ENCODE data around the gene LRRC3. TPM values are rescaled to one million over a fixed set of nuclear protein-coding genes. Genes with fewer than 3 reads are reported as not detected.

LRRC3 gene
- total RNA-seq, 1 experiment from 2014 or later: 0.48 TPM

DNA sequence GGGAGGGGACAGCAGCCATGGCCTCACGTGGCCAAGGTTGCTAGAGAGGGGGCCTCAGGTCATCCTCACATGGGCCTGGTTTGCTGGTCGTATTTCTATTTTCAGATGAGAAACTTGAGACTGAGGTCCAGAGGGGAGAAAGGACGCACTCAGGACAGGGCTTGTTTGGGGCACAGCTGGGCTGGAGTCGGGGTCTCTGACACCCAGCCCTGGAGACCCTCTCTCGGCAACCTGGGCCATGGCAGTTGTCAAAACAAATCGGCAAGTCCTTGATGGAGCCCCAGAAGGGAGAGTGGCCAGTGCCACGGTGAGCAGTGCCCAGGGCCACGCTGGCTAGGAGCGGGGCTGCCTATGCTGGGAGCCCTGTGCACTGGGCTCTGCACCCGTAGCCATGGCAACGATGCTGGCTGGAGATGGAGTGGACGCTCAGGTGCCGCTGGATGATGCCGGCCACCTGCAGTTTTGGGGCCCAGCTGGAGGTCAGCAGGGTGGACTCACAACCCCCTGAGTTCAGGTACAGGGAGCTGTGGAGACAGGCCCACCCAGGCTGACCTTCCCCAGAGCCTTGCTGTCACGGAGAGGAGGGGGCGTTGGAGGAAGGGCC is 11.1 kb downstream of the LRRC3 start:
- ChIA-PET CTCF (no interaction called here), POLR2A (ENCODE audit: unreplicated experiment) (no interaction called here)
- BruUV-seq (replicated peaks): no TSS peak
- H3K36me3 ChIP-seq (ENCODE audit: low read depth): no peaks in the 10 kb centered on the region
- no peak overlapping the region for H3K27ac ChIP-seq
- DNase-seq: no peak
- no peaks in the 10 kb centered on the region for H4K20me1 ChIP-seq (ENCODE audit: insufficient read depth)
- no peaks in the 10 kb centered on the region for H3F3A ChIP-seq (ENCODE audit: insufficient read depth, low read depth)
- H3K27me3 ChIP-seq (ENCODE audit: insufficient read depth, low read depth): peaks cover 57% of the 10 kb centered on the region
- H3K79me2 ChIP-seq (ENCODE audit: low read depth): no peaks in the 10 kb centered on the region
- no peak overlapping the region for H3K4me3 ChIP-seq
- H3K9me3 ChIP-seq (ENCODE audit: insufficient read depth, low read depth): no peaks in the 10 kb centered on the region
- intact Hi-C loops (cut with micrococcal nuclease; ENCODE audit: unreplicated experiment): no loop called here
- TF ChIP-seq, protein P1, sequence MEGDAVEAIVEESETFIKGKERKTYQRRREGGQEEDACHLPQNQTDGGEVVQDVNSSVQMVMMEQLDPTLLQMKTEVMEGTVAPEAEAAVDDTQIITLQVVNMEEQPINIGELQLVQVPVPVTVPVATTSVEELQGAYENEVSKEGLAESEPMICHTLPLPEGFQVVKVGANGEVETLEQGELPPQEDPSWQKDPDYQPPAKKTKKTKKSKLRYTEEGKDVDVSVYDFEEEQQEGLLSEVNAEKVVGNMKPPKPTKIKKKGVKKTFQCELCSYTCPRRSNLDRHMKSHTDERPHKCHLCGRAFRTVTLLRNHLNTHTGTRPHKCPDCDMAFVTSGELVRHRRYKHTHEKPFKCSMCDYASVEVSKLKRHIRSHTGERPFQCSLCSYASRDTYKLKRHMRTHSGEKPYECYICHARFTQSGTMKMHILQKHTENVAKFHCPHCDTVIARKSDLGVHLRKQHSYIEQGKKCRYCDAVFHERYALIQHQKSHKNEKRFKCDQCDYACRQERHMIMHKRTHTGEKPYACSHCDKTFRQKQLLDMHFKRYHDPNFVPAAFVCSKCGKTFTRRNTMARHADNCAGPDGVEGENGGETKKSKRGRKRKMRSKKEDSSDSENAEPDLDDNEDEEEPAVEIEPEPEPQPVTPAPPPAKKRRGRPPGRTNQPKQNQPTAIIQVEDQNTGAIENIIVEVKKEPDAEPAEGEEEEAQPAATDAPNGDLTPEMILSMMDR (conservative IDR thresholded peaks at IDR 0.05): no peak
- TF ChIP-seq EZH2 (IDR thresholded peaks at IDR 0.05; ENCODE audit: low read depth): no peak
- no peak overlapping the region for H2AFZ ChIP-seq
- no peak overlapping the region for H3K4me2 ChIP-seq
- H3K9me2 ChIP-seq (ENCODE audit: insufficient read depth): no peaks in the 10 kb centered on the region
- H3K4me1 ChIP-seq (replicated peaks; ENCODE audit: insufficient read depth): no peaks in the 10 kb centered on the region

DNA sequence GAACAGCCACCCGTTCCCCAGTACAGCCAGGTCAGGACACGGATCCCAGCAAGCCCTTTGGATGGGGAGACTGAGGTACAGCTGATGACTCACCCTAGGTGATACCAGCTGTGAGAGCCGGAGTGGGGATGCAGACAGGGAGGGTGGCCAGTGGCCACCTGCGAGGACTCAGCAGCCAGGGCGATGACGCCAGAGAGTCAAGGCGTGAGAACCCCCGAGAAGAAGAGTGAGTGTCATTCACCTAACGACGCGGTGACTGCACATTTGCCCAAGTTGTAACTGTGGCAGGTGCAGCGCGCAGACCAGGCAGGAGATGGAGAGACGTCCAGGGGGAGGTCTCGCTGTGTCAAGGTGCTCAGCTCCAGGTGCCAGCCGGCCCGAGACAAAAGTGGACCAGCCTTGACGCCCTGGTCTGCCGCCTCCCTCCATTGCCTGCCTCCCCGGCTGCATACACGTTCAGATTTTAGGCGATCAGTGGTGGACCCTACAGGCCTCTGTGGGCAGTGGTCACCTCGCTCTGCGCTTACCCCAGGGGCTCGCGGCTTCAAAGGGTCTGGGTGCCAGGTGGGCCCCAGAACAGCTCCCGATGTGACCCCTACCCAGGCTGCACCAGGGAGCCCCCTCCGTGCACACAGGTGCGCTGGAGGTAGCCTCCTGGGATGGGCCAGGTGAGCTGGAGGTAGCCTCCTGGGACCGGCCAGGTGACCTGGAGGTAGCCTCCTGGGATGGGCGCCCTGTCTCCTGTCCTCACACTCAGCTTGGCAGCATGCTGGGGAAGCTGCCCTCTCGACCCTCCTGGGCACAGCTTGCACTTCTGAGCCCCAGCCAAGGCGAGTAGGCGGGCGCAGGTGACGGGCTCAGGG is 11.9 kb downstream of the LRRC3 start:
- DNase-seq: no peak
- H3K27me3 ChIP-seq (ENCODE audit: insufficient read depth, low read depth): peaks cover 57% of the 10 kb centered on the region
- H3F3A ChIP-seq (ENCODE audit: insufficient read depth, low read depth): no peaks in the 10 kb centered on the region
- no peak overlapping the region for H3K4me2 ChIP-seq
- no peak overlapping the region for H3K4me3 ChIP-seq
- no peak overlapping the region for H2AFZ ChIP-seq
- no peaks in the 10 kb centered on the region for H3K9me3 ChIP-seq (ENCODE audit: insufficient read depth, low read depth)
- no peaks in the 10 kb centered on the region for H4K20me1 ChIP-seq (ENCODE audit: insufficient read depth)
- no peaks in the 10 kb centered on the region for H3K4me1 ChIP-seq (replicated peaks; ENCODE audit: insufficient read depth)
- BruUV-seq (replicated peaks): no TSS peak
- no peaks in the 10 kb centered on the region for H3K79me2 ChIP-seq (ENCODE audit: low read depth)
- no peaks in the 10 kb centered on the region for H3K9me2 ChIP-seq (ENCODE audit: insufficient read depth)
- TF ChIP-seq, protein P1 (conservative IDR thresholded peaks at IDR 0.05): no peak
- no peak for TF ChIP-seq EZH2 (IDR thresholded peaks at IDR 0.05; ENCODE audit: low read depth)
- CTCF ChIA-PET: no interaction called here
- POLR2A ChIA-PET (ENCODE audit: unreplicated experiment): no interaction called here
- intact Hi-C loops (cut with micrococcal nuclease; ENCODE audit: unreplicated experiment): no loop called here
- H3K27ac ChIP-seq: no peak overlapping the region
- no peaks in the 10 kb centered on the region for H3K36me3 ChIP-seq (ENCODE audit: low read depth)

- Histone ChIP-seq H3K4me3 (no peak overlapping the region), H3K4me2 (no peak overlapping the region), H3K27me3 (ENCODE audit: insufficient read depth, low read depth) (peaks cover 57% of the 10 kb centered on the region), H3F3A (ENCODE audit: insufficient read depth, low read depth) (no peaks in the 10 kb centered on the region), H3K36me3 (ENCODE audit: low read depth) (no peaks in the 10 kb centered on the region), H3K79me2 (ENCODE audit: low read depth) (no peaks in the 10 kb centered on the region), H3K4me1 (replicated peaks; ENCODE audit: insufficient read depth) (no peaks in the 10 kb centered on the region), H4K20me1 (ENCODE audit: insufficient read depth) (no peaks in the 10 kb centered on the region), H3K9me3 (ENCODE audit: insufficient read depth, low read depth) (no peaks in the 10 kb centered on the region), H3K27ac (no peak overlapping the region), H2AFZ (no peak overlapping the region), H3K9me2 (ENCODE audit: insufficient read depth) (no peaks in the 10 kb centered on the region)
- TF ChIP-seq, protein P1 (conservative IDR thresholded peaks at IDR 0.05): no peak
- no peak for TF ChIP-seq EZH2 (IDR thresholded peaks at IDR 0.05; ENCODE audit: low read depth)
- intact Hi-C loops (cut with micrococcal nuclease; ENCODE audit: unreplicated experiment): no loop called here
- CTCF ChIA-PET: no interaction called here
- POLR2A ChIA-PET (ENCODE audit: unreplicated experiment): no interaction called here
- BruUV-seq (replicated peaks): no TSS peak
- no peak for DNase-seq
Measured at GRCh38 chr21:44467859-44468195, 12.5 kb downstream of the LRRC3 start.
